Activated naive CD8-positive, alpha-beta T cell (primary cell): ENCODE measurements around the gene RASA2.

Experiments used
- H3K27ac Mint-ChIP-seq: one replicate; pipeline ENCODE4 v1.8.0; 2021; ENCODE audit warnings: mixed read lengths
- H3K27me3 Mint-ChIP-seq: one replicate; pipeline ENCODE4 v1.8.0; 2021; ENCODE audit warnings: mixed read lengths
- H3K36me3 Mint-ChIP-seq: one replicate; pipeline ENCODE4 v1.8.0; 2021; ENCODE audit warnings: mixed read lengths
- H3K4me1 Mint-ChIP-seq: one replicate; pipeline ENCODE4 v1.8.0; 2021; ENCODE audit warnings: low read depth, mixed read lengths
- H3K4me3 Mint-ChIP-seq: one replicate; pipeline ENCODE4 v1.8.0; 2021; ENCODE audit warnings: mild to moderate bottlenecking, mixed read lengths
- H3K9me3 Mint-ChIP-seq: one replicate; pipeline ENCODE4 v1.8.0; 2021; ENCODE audit warnings: low read depth, mixed read lengths

Gene RASA2

GRCh38 chr3:141632779-141633374 is 146.1 kb downstream of the RASA2 start:
- no peak overlapping the region for H3K4me3 Mint-ChIP-seq
- no peaks in the 10 kb centered on the region for H3K9me3 Mint-ChIP-seq
- no peaks in the 10 kb centered on the region for H3K4me1 Mint-ChIP-seq
- no peaks in the 10 kb centered on the region for H3K27me3 Mint-ChIP-seq
- no peak overlapping the region for H3K27ac Mint-ChIP-seq
- peaks cover 6% of the 10 kb centered on the region for H3K36me3 Mint-ChIP-seq

- Mint-ChIP-seq H3K36me3 (no peaks in the 10 kb centered on the region), H3K27ac (no peak overlapping the region), H3K9me3 (no peaks in the 10 kb centered on the region), H3K4me1 (peaks cover 3% of the 10 kb centered on the region), H3K27me3 (no peaks in the 10 kb centered on the region), H3K4me3 (no peak overlapping the region)
These were observed 155.4 kb downstream of the RASA2 start for GRCh38 chr3:141642215-141642614.

- H3K27me3 Mint-ChIP-seq, result no peaks in the 10 kb centered on the region
- peaks cover 3% of the 10 kb centered on the region for H3K4me1 Mint-ChIP-seq
- H3K36me3 Mint-ChIP-seq, result no peaks in the 10 kb centered on the region
- H3K27ac Mint-ChIP-seq, result no peak overlapping the region
- H3K4me3 Mint-ChIP-seq, result no peak overlapping the region
- no peaks in the 10 kb centered on the region for H3K9me3 Mint-ChIP-seq
These were observed 156.6 kb downstream of the RASA2 start for GRCh38 chr3:141643391-141643790.

- Mint-ChIP-seq H3K27me3 (no peaks in the 10 kb centered on the region), H3K27ac (no peak overlapping the region), H3K9me3 (no peaks in the 10 kb centered on the region), H3K36me3 (no peaks in the 10 kb centered on the region), H3K4me3 (no peak overlapping the region), H3K4me1 (peaks cover 3% of the 10 kb centered on the region)
These were observed 157.0 kb downstream of the RASA2 start for GRCh38 chr3:141643796-141644195.

GRCh38 chr3:141644931-141645330 is 158.1 kb downstream of the RASA2 start:
- Mint-ChIP-seq H3K4me1 (peaks cover 3% of the 10 kb centered on the region), H3K9me3 (no peaks in the 10 kb centered on the region), H3K27me3 (no peaks in the 10 kb centered on the region), H3K4me3 (no peak overlapping the region), H3K27ac (no peak overlapping the region), H3K36me3 (no peaks in the 10 kb centered on the region)

GRCh38 chr3:141646760-141647561 is 160.1 kb downstream of the RASA2 start:
- H3K27ac Mint-ChIP-seq, result no peak overlapping the region
- peaks cover 3% of the 10 kb centered on the region for H3K4me1 Mint-ChIP-seq
- H3K9me3 Mint-ChIP-seq, result no peaks in the 10 kb centered on the region
- H3K4me3 Mint-ChIP-seq, result no peak overlapping the region
- H3K36me3 Mint-ChIP-seq, result no peaks in the 10 kb centered on the region
- no peaks in the 10 kb centered on the region for H3K27me3 Mint-ChIP-seq

GRCh38 chr3:141647562-141647915 is 160.7 kb downstream of the RASA2 start:
- Mint-ChIP-seq H3K36me3 (no peaks in the 10 kb centered on the region), H3K4me3 (no peak overlapping the region), H3K9me3 (no peaks in the 10 kb centered on the region), H3K27me3 (no peaks in the 10 kb centered on the region), H3K4me1 (peaks cover 3% of the 10 kb centered on the region), H3K27ac (no peak overlapping the region)

- no peak overlapping the region for H3K27ac Mint-ChIP-seq
- no peak overlapping the region for H3K4me3 Mint-ChIP-seq
- no peaks in the 10 kb centered on the region for H3K27me3 Mint-ChIP-seq
- no peaks in the 10 kb centered on the region for H3K9me3 Mint-ChIP-seq
- H3K4me1 Mint-ChIP-seq, result peaks cover 3% of the 10 kb centered on the region
- no peaks in the 10 kb centered on the region for H3K36me3 Mint-ChIP-seq
These were observed 161.5 kb downstream of the RASA2 start for GRCh38 chr3:141648055-141648910.

GRCh38 chr3:141649871-141650270 is 163.0 kb downstream of the RASA2 start:
- peaks cover under 1% of the 10 kb centered on the region for H3K4me1 Mint-ChIP-seq
- H3K27me3 Mint-ChIP-seq, result peaks cover 2% of the 10 kb centered on the region
- H3K4me3 Mint-ChIP-seq, result no peak overlapping the region
- H3K9me3 Mint-ChIP-seq, result no peaks in the 10 kb centered on the region
- H3K36me3 Mint-ChIP-seq, result no peaks in the 10 kb centered on the region
- H3K27ac Mint-ChIP-seq, result no peak overlapping the region

GRCh38 chr3:141650783-141651182 is 164.0 kb downstream of the RASA2 start:
- Mint-ChIP-seq H3K27me3 (peaks cover 3% of the 10 kb centered on the region), H3K27ac (no peak overlapping the region), H3K36me3 (no peaks in the 10 kb centered on the region), H3K4me3 (no peak overlapping the region), H3K4me1 (no peaks in the 10 kb centered on the region), H3K9me3 (no peaks in the 10 kb centered on the region)

GRCh38 chr3:141651409-141651808 is 164.6 kb downstream of the RASA2 start:
- H3K9me3 Mint-ChIP-seq, result no peaks in the 10 kb centered on the region
- H3K27ac Mint-ChIP-seq, result no peak overlapping the region
- H3K4me1 Mint-ChIP-seq, result no peaks in the 10 kb centered on the region
- no peak overlapping the region for H3K4me3 Mint-ChIP-seq
- peaks cover 3% of the 10 kb centered on the region for H3K27me3 Mint-ChIP-seq
- no peaks in the 10 kb centered on the region for H3K36me3 Mint-ChIP-seq

- no peaks in the 10 kb centered on the region for H3K36me3 Mint-ChIP-seq
- no peaks in the 10 kb centered on the region for H3K9me3 Mint-ChIP-seq
- H3K27ac Mint-ChIP-seq, result no peak overlapping the region
- H3K27me3 Mint-ChIP-seq, result peaks cover 3% of the 10 kb centered on the region
- H3K4me1 Mint-ChIP-seq, result no peaks in the 10 kb centered on the region
- H3K4me3 Mint-ChIP-seq, result no peak overlapping the region
These were observed 165.5 kb downstream of the RASA2 start for GRCh38 chr3:141652349-141652748.

GRCh38 chr3:141653847-141654246 is 167.0 kb downstream of the RASA2 start:
- H3K27me3 Mint-ChIP-seq, result peaks cover 14% of the 10 kb centered on the region
- no peaks in the 10 kb centered on the region for H3K36me3 Mint-ChIP-seq
- no peaks in the 10 kb centered on the region for H3K9me3 Mint-ChIP-seq
- H3K4me1 Mint-ChIP-seq, result no peaks in the 10 kb centered on the region
- no peak overlapping the region for H3K27ac Mint-ChIP-seq
- H3K4me3 Mint-ChIP-seq, result no peak overlapping the region

GRCh38 chr3:141655801-141656200 is 169.0 kb downstream of the RASA2 start:
- Mint-ChIP-seq H3K27ac (no peak overlapping the region), H3K27me3 (peaks cover 25% of the 10 kb centered on the region), H3K4me3 (no peak overlapping the region), H3K4me1 (peaks cover 6% of the 10 kb centered on the region), H3K9me3 (no peaks in the 10 kb centered on the region), H3K36me3 (no peaks in the 10 kb centered on the region)

- peaks cover 6% of the 10 kb centered on the region for H3K4me1 Mint-ChIP-seq
- H3K9me3 Mint-ChIP-seq, result no peaks in the 10 kb centered on the region
- no peak overlapping the region for H3K27ac Mint-ChIP-seq
- peaks cover 32% of the 10 kb centered on the region for H3K27me3 Mint-ChIP-seq
- H3K36me3 Mint-ChIP-seq, result no peaks in the 10 kb centered on the region
- H3K4me3 Mint-ChIP-seq, result no peak overlapping the region
These were observed 169.9 kb downstream of the RASA2 start for GRCh38 chr3:141656771-141657170.
